B cell (primary cell): ENCODE data around the gene CDA. TPM values are rescaled to one million over a fixed set of nuclear protein-coding genes. Genes with fewer than 3 reads are reported as not detected.

ENCODE experiments used
- ATAC-seq: fragments of 200-7000 bp; cut with Tn5 transposase; one replicate; pipeline ENCODE4 v1.10.0; 2021; ENCODE audit warnings: low read depth, mild to moderate bottlenecking, moderate number of reproducible peaks, moderate library complexity
- CTCF ChIA-PET: fragments of 350-600 bp; sonication (Branson Sonifier 250); formaldehyde crosslinking; loops from one replicate; lab custom pipeline; 2021; ENCODE audit warnings: antibody characterized with exemption, inconsistent platforms; lab: Charles Lee
- POLR2A ChIA-PET: fragments of 350-600 bp; sonication (Branson Sonifier 250); formaldehyde crosslinking; loops from one replicate; lab custom pipeline; 2021; ENCODE audit warnings: antibody characterized with exemption; lab: Charles Lee
- DNase-seq: peaks from one replicate; pipeline ENCODE4 v3.0.0; 2013
- H2AFZ ChIP-seq: 2 replicates; pipeline ENCODE4 v1.6.1; 2012; ENCODE audit warnings: mild to moderate bottlenecking, low read depth, low read length; ENCODE audit not compliant: insufficient read depth, poor library complexity, severe bottlenecking
- H3K27ac ChIP-seq, 2 donors: 1 replicate in 1 of 2; 2 replicates in 1 of 2; pipeline ENCODE4 v1.5.1; 2012 to 2013; ENCODE audit warnings: low read length in 2 of 2, mild to moderate bottlenecking in 2 of 2, moderate library complexity in 1 of 2
- H3K27me3 ChIP-seq, 4 experiments: fragments of 200-600 bp in 1 of 4; sonication (generic) in 1 of 4; replicated peaks in 1 of 4; 1 replicate in 2 of 4; 2 replicates in 2 of 4; pipeline versions ENCODE4 v1.6.1 to v1.7.0; 2013 to 2016; ENCODE audit warnings: low read length in 3 of 4, mild to moderate bottlenecking in 2 of 4, mixed read lengths in 1 of 4, moderate library complexity in 1 of 4; ENCODE audit not compliant: insufficient read depth in 4 of 4, control insufficient read depth in 3 of 4; ENCODE audit errors: control extremely low read depth in 1 of 4
- H3K36me3 ChIP-seq, 2 experiments: replicated peaks in 1 of 2; 1 replicate in 1 of 2; 2 replicates in 1 of 2; pipeline versions ENCODE4 v1.6.1 to v1.7.1; 2013; ENCODE audit warnings: low read length in 1 of 2; ENCODE audit not compliant: insufficient read depth in 2 of 2, control insufficient read depth in 1 of 2; ENCODE audit errors: control extremely low read depth in 1 of 2, extremely low read depth in 1 of 2
- H3K4me1 ChIP-seq, 2 donors: fragments of 200-600 bp in 1 of 2; sonication (generic) in 1 of 2; 1 replicate in 1 of 2; 2 replicates in 1 of 2; pipeline versions ENCODE4 v1.5.1 to v1.6.1; 2013 to 2017; ENCODE audit warnings: low read length in 2 of 2; ENCODE audit not compliant: control insufficient read depth in 2 of 2, insufficient read depth in 2 of 2
- H3K4me2 ChIP-seq: replicated peaks from 2 replicates; pipeline ENCODE3; 2012; ENCODE audit warnings: mild to moderate bottlenecking, low read depth, low read length; ENCODE audit not compliant: poor library complexity, severe bottlenecking
- H3K4me3 ChIP-seq, 5 experiments: fragments of 200-600 bp in 1 of 5; sonication (generic) in 1 of 5; 1 replicate in 3 of 5; 2 replicates in 2 of 5; pipeline versions ENCODE4 v1.5.1 to v1.7.0; 2011 to 2016; ENCODE audit warnings: low read length in 4 of 5, mild to moderate bottlenecking in 4 of 5, low read depth in 2 of 5, control low read depth in 1 of 5, moderate library complexity in 1 of 5; ENCODE audit not compliant: insufficient read depth in 1 of 5; ENCODE audit errors: control extremely low read depth in 1 of 5, extremely low read depth in 1 of 5
- H3K79me2 ChIP-seq: fragments of 200-600 bp; sonication (generic); one replicate; pipeline ENCODE4 v1.6.0; 2016; ENCODE audit warnings: low read length; ENCODE audit not compliant: control insufficient read depth, insufficient read depth
- H3K9ac ChIP-seq: fragments of 200-600 bp; sonication (generic); 2 replicates; pipeline ENCODE4 v1.6.1; 2017; ENCODE audit warnings: mild to moderate bottlenecking, low read length, moderate library complexity
- H3K9me3 ChIP-seq, 3 donors: one replicate each; pipeline versions ENCODE4 v1.6.1 to v1.7.1; 2013; ENCODE audit warnings: low read length in 2 of 3; ENCODE audit not compliant: control insufficient read depth in 2 of 3, insufficient read depth in 1 of 3; ENCODE audit errors: control extremely low read depth in 1 of 3
- H4K20me1 ChIP-seq: 2 replicates; pipeline ENCODE4 v1.6.0; 2012; ENCODE audit warnings: mild to moderate bottlenecking, low read length; ENCODE audit not compliant: insufficient read depth, control insufficient read depth, poor library complexity, severe bottlenecking
- H3K27ac Mint-ChIP-seq: one replicate; pipeline ENCODE4 v1.8.0; 2021; ENCODE audit warnings: mixed read lengths
- H3K27me3 Mint-ChIP-seq: one replicate; pipeline ENCODE4 v1.8.0; 2021; ENCODE audit warnings: mixed read lengths
- H3K4me1 Mint-ChIP-seq: one replicate; pipeline ENCODE4 v1.8.0; 2021; ENCODE audit warnings: mixed read lengths
- H3K4me3 Mint-ChIP-seq: one replicate; pipeline ENCODE4 v1.8.0; 2021; ENCODE audit warnings: mixed read lengths
- H3K9me3 Mint-ChIP-seq: one replicate; pipeline ENCODE4 v1.8.0; 2022; ENCODE audit warnings: mixed read lengths; ENCODE audit not compliant: insufficient read depth
- CTCF ChIP-seq: fragments of 200-600 bp; IDR thresholded peaks from one replicate; pipeline ENCODE4 v1.8.0; 2022; ENCODE audit warnings: antibody characterized with exemption, mild to moderate bottlenecking
- EZH2 ChIP-seq: IDR thresholded peaks from 2 replicates; pipeline ENCODE4 v1.6.1; 2012; ENCODE audit warnings: borderline replicate concordance, low read depth, mild to moderate bottlenecking, moderate library complexity, low read length; ENCODE audit not compliant: insufficient read depth, poor library complexity, severe bottlenecking
- WGBS: methylation state at CpG from one replicate; pipeline ENCODE4 v1.1.5; 2013; ENCODE audit warnings: missing lambda C conversion rate; ENCODE audit not compliant: insufficient coverage; 5-methylcytosine and 5-hydroxymethylcytosine counted together
- intact Hi-C: fragments of 100-400 bp; cut with micrococcal nuclease; formaldehyde crosslinking; loops from one replicate; pipeline ENCODE4 v1.10.0; 2022
- polyA plus RNA-seq: library from polyadenylated mRNA; depleted of rRNA; stranded (reverse); fragments of >200 nt; gene quantifications from 2 replicates; pipeline ENCODE4 v1.2.3, GENCODE V29; 2012
- total RNA-seq, 2 donors: library from RNA; stranded (reverse); fragments of 120-200 nt in 1 of 2; gene quantifications; 1 replicate in 1 of 2; 2 replicates in 1 of 2; pipeline versions ENCODE4 v1.2.3 to v1.2.4, GENCODE V29; 2013 to 2022

CDA gene
- total and polyA plus RNA-seq, 2 donors (not counting 1 experiment from before 2014, with no cell fraction given), result 0.64 TPM; not detected in 1

GRCh38 chr1:20621012-20621411 is 32.1 kb downstream of the CDA start:
- Histone ChIP-seq H3K4me3 (no peak overlapping the region), H3K9ac (no peak overlapping the region), H3K4me1 (no peaks in the 10 kb centered on the region), H2AFZ (no peak overlapping the region), H3K36me3 (no peaks in the 10 kb centered on the region), H3K27ac (no peak overlapping the region), H3K4me2 (no peak overlapping the region), H4K20me1 (no peaks in the 10 kb centered on the region), H3K27me3 (peaks cover 0 to 5% (median 0%) of the 10 kb centered on the region in 4 experiments), H3K9me3 (no peaks in the 10 kb centered on the region), H3K79me2 (no peaks in the 10 kb centered on the region)
- Mint-ChIP-seq H3K9me3 (no peaks in the 10 kb centered on the region), H3K27ac (no peak overlapping the region), H3K4me3 (no peak overlapping the region), H3K27me3 (peaks cover 18% of the 10 kb centered on the region), H3K4me1 (no peaks in the 10 kb centered on the region)
- CTCF ChIA-PET, result interaction anchor here (0.7 kb wide), 1 partner anchor 118 kb away, joined by 3 read pairs; no protein-coding TSS in a partner anchor
- POLR2A ChIA-PET, result no interaction called here
- no peak for TF ChIP-seq EZH2
- TF ChIP-seq CTCF, result no peak
- WGBS, result 86% methylated on average over 3 of the region's 6 CpGs
- DNase-seq (no peak), ATAC-seq (no peak)
- intact Hi-C loops, result no loop called here

GRCh38 chr1:20624709-20625108 is 35.8 kb downstream of the CDA start:
- DNase-seq (no peak), ATAC-seq (no peak)
- Histone ChIP-seq H3K9ac (no peak overlapping the region), H3K27ac (no peak overlapping the region), H3K27me3 (peaks cover 0 to 4% (median 1%) of the 10 kb centered on the region in 4 experiments), H4K20me1 (no peaks in the 10 kb centered on the region), H3K4me1 (no peaks in the 10 kb centered on the region), H3K4me2 (no peak overlapping the region), H3K4me3 (no peak overlapping the region), H2AFZ (no peak overlapping the region), H3K79me2 (no peaks in the 10 kb centered on the region), H3K9me3 (no peaks in the 10 kb centered on the region), H3K36me3 (no peaks in the 10 kb centered on the region)
- H3K4me1 Mint-ChIP-seq, result no peaks in the 10 kb centered on the region
- H3K4me3 Mint-ChIP-seq, result no peak overlapping the region
- H3K9me3 Mint-ChIP-seq, result peaks cover 8% of the 10 kb centered on the region
- 100% methylated on average over 1 of the region's 1 CpG for WGBS
- CTCF ChIA-PET, result interaction anchor here (1.5 kb wide), 1 partner anchor 8 kb away, joined by 5 read pairs; no protein-coding TSS in a partner anchor
- POLR2A ChIA-PET, result no interaction called here
- peaks cover 33% of the 10 kb centered on the region for H3K27me3 Mint-ChIP-seq
- intact Hi-C loops, result no loop called here
- TF ChIP-seq CTCF (no peak), EZH2 (no peak)
- H3K27ac Mint-ChIP-seq, result no peak overlapping the region
